GM18951 (cell line): ENCODE data around the gene KATNB1.
"Not testable (repeated sequence)": the region's sequence is repeated elsewhere in the genome, so short reads cannot be mapped to it uniquely, and the experiment has no call there.

ENCODE experiments used
- POLR2A ChIP-seq: IDR thresholded peaks from 4 replicates; pipeline ENCODE4 v1.6.1; 2011; ENCODE audit warnings: mild to moderate bottlenecking; ENCODE audit not compliant: insufficient read length, insufficient read depth; ENCODE audit errors: extremely low read depth
- in situ Hi-C: fragments of 300-500 bp; cut with MboI; formaldehyde crosslinking; loops from one replicate; pipeline ENCODE4 v1.12.0; 2022; ENCODE audit warnings: low sequenced_read_pairs, mixed read lengths, inconsistent platforms; ENCODE audit not compliant: unreplicated experiment

Gene KATNB1

DNA sequence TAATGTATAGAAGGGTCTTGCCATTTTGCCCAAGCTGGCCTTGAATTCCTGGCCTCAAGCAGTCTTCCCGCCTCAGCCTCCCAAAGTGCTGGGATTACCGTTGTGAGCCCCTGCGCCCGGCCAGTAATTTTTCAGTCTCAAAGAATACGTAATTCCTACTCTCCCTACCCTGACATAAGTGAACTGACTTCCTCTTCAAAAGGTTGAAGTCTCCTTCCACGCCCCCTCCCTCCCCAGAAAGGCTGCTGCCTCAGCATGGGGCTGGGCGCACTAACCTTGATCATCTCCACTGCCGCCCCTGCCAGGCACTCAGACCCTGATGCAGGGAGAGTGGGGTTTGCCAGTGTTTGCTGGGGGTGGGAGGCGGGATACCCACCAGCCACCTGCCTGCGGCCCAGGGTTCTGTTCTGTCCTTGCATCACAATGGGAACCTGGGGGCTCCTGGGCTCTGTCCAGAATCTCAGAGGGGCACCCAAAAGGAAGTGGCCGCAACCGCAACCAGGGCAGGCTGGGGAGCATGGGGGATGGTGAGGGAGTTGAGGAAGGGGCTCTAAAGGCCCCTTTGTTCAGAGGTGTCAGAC lies 39.2 kb downstream of the KATNB1 start:
- in situ Hi-C loops: no loop called here
- no peak for TF ChIP-seq POLR2A

- in situ Hi-C loops: no loop called here
Observed at GRCh38 chr16:57775661-57776469, 40.3 kb downstream of the KATNB1 start.

DNA sequence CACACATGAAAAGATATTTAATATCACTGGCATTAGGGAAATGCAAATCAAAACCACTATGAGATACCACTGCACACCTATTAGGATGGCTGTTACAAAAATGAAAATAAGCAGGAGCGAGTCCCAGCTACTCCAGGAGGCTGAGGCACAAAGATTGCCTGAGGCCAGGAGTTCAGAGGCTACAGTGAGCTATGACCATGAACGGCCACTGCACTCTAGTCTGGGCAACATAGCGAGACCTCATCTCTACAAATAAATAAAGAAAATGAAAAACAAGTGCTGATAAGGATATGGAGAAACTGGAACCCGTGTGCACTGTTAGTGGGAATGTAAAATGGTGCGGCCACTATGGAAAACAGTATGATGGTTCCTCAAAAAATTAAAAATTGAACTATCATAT lies 43.1 kb downstream of the KATNB1 start:
- in situ Hi-C loops: no loop called here
- no peak for TF ChIP-seq POLR2A

More at GRCh38 chr16:57775661-57776469, 40.3 kb downstream of the KATNB1 start:
- TF ChIP-seq POLR2A: no peak

GRCh38 chr16:57779836-57780235 lies 44.3 kb downstream of the KATNB1 start:
- in situ Hi-C loops: not testable (repeated sequence)

DNA sequence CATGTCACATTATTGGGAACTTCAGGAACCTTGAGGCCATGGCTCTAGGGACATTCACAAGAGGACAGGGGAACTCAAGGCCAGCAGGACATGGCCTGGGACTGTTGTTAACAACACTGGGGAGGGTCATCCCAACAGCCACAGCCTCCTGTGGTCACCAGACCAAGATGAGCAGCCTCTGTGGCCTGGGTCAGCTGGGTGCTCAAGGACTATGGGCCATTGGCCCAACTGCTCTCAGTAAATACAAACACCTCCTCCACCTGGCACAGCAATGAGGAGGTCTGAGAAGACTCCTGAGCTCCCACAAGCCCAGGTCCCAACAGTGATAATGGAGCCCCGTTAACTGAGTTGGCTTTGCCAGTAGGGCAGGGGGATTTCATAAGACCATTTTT lies 45.8 kb downstream of the KATNB1 start:
- no peak for TF ChIP-seq POLR2A
- in situ Hi-C loops: no loop called here

DNA sequence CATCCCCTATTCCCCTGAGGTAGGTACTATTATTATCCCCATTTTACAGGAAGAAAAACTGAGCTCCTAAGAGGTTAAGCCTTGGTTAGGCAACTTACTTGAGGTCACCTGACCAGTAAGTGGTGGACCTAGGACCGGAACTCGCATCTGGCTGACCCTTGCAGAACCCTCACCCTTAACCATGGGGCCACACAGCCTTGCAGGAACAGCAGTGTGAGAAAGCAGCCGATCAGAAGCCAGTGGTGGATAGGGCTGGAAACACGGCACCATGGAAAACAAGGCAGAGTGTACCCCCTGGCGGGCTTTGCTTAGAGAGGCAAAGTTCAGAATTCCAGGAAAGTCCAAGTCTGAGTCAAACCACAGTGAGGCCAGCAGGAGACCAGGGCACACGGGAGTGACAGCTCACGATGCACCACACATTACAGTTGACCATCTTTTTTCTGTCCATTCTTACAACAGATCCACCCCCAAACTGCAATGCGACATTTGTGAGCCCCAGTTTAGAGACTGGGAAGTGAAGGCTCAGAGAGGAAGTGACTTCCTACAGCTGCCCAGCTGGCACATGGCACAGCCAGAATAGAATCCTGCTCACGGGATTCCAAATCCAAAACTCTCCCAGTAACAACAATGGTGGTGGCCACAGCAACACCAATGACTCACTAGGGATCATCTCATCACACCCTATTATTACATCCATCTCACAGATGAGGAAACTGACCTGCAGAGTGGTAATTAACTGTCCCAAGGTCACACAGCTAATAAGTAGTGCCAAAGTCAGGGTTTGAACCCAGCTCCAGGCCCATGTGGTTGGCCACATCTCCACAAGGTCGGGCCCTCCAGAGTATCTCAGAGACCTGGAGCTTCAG lies 46.4 kb downstream of the KATNB1 start:
- no peak for TF ChIP-seq POLR2A
- in situ Hi-C loops: no loop called here

GRCh38 chr16:57782607-57783055 lies 47.1 kb downstream of the KATNB1 start:
- in situ Hi-C loops: not testable (repeated sequence)

DNA sequence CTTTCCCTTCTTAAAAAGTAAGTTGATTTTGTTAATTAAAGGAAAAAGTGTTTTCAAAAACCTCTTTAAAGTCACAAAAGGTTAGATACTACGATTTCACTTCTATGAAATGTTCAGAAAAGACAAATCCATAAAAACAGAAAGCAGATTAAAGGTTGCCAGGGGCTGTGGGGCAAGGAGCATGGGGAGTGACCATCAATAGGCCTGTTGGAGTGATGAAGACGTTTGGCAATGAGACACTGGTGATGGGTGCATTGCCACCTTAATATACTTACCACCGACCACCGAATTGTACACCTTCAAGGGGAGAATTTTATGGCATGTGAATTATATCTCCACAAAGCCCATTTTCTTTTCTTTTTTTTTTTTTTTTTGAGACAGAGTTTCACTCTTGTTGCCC lies 47.5 kb downstream of the KATNB1 start:
- in situ Hi-C loops: no loop called here
- no peak for TF ChIP-seq POLR2A

- in situ Hi-C loops: no loop called here
- no peak for TF ChIP-seq POLR2A
Observed at GRCh38 chr16:57783883-57784282, 48.3 kb downstream of the KATNB1 start.

DNA sequence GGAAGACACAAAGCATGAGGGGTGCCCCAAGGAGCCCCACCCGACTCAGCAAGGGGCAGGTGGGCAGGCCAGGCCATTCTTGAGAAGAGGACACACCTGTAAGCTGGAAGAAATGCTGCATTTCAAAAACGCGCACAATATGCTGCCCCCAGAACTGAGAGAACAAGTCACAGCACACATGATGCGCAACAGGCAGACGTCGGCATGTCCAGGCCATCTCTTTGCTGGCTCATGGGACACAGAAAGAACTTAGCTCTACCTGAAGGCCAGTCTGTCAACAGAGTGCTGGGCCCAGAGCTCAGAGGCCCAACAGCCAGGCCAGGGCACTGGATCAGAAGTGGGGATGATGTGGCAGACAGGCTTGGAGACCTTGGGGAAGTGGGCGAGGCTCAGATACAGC lies 48.8 kb downstream of the KATNB1 start:
- in situ Hi-C loops: no loop called here
- no peak for TF ChIP-seq POLR2A

- TF ChIP-seq POLR2A: no peak
- in situ Hi-C loops: no loop called here
Observed at GRCh38 chr16:57785385-57785784, 49.8 kb downstream of the KATNB1 start.

GRCh38 chr16:57785924-57786323 lies 50.4 kb downstream of the KATNB1 start:
- no peak for TF ChIP-seq POLR2A
- in situ Hi-C loops: no loop called here

DNA sequence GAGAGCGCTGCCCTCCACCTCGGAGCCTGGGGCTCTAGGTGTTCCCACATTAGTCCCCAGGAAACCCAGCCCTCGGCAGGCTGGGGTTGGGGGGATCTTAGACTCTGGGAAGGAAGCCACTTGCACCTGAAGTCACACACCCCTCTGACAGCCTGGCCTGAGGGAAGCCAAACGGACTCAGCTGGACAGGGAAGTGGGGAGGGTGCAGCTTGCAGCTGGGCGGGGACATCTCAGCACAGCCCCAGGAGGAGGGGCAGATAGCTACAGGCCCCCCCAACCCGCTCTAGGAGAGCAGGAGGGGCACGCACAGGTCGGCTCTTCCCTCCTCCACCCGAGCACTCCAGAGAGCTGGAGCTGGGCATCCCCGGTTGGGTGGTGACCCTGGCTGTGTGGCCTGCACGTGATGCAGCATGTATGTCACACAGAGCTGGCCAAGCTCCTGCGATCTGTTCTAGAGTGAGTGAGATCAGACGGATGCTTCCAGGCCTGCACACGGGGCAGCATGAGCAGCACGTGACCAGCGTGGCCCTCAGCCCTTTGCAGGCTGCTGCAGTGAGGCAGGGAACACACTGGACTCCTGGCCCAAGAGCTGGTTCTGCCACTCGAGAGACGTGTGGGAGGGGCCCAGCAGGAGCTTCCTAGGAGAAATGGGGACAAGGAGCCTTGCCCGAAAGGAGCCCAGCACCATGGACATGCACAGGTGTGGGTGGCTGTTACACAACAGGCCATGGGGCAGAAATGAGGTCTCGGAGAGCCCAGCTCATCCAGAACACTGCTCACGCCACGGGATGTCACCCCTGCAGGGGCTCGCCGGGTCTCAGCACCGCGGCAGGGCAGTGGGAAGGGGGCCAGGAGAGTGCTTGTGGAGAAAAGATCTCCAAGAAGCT lies 51.3 kb downstream of the KATNB1 start:
- in situ Hi-C loops: no loop called here
- TF ChIP-seq POLR2A: no peak

- in situ Hi-C loops: no loop called here
- no peak for TF ChIP-seq POLR2A
Observed at GRCh38 chr16:57787519-57787905, 51.9 kb downstream of the KATNB1 start.
